ENCODE results near the gene FIP1L1.

DNA sequence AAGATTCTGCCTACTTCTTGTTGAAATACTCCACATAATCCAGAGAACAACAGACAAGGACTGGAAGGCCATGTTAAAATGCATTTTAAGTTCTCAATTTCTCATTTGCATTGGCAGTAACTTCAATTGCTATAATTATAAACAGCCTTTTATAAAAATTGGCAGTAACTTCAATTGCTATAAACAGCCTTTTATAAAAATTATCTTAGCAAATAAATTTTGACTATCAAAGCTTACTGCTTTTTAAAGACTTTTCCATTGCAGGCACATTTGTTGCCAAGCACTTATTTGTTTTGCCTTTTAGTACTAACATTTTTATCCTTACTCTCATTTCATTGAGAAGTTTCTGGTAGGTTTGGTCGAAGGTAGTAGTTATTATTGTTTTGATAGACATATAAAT lies 29.4 kb upstream of the FIP1L1 start:
- TF ChIP-seq, protein P1, sequence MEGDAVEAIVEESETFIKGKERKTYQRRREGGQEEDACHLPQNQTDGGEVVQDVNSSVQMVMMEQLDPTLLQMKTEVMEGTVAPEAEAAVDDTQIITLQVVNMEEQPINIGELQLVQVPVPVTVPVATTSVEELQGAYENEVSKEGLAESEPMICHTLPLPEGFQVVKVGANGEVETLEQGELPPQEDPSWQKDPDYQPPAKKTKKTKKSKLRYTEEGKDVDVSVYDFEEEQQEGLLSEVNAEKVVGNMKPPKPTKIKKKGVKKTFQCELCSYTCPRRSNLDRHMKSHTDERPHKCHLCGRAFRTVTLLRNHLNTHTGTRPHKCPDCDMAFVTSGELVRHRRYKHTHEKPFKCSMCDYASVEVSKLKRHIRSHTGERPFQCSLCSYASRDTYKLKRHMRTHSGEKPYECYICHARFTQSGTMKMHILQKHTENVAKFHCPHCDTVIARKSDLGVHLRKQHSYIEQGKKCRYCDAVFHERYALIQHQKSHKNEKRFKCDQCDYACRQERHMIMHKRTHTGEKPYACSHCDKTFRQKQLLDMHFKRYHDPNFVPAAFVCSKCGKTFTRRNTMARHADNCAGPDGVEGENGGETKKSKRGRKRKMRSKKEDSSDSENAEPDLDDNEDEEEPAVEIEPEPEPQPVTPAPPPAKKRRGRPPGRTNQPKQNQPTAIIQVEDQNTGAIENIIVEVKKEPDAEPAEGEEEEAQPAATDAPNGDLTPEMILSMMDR (IDR thresholded peaks at IDR 0.05 in 8 of 11, conservative IDR thresholded peaks at IDR 0.05 in 3 of 11) = no peak
- no peak for TF ChIP-seq POLR2A (IDR thresholded peaks at IDR 0.05)
